Psoas muscle (tissue), 8 donors: ENCODE data around the gene PAAF1. TPM values are rescaled to one million over a fixed set of nuclear protein-coding genes. Genes with fewer than 3 reads are reported as not detected.

ENCODE experiments used
- ATAC-seq, 4 donors: fragments of 200-7000 bp; cut with Tn5 transposase; one replicate each; pipeline ENCODE4 v1.9.1; 2020; ENCODE audit warnings: moderate library complexity in 3 of 4, mild to moderate bottlenecking in 2 of 4
- DNase-seq, 2 donors: peaks; one replicate each; pipeline ENCODE4 v3.0.0-alpha.2; 2020
- H3K27ac ChIP-seq: fragments of 200-600 bp; one replicate; pipeline ENCODE4 v1.8.0; 2022
- H3K27me3 ChIP-seq, 3 donors: fragments of 200-600 bp in 1 of 3; one replicate each; pipeline versions ENCODE4 v1.6.1 to v1.8.0; 2013 to 2022; ENCODE audit warnings: low read length in 2 of 3, mild to moderate bottlenecking in 2 of 3, moderate library complexity in 1 of 3; ENCODE audit not compliant: insufficient read depth in 3 of 3
- H3K36me3 ChIP-seq, 2 donors: fragments of 200-600 bp in 1 of 2; one replicate each; pipeline versions ENCODE4 v1.6.1 to v1.8.0; 2013 to 2022; ENCODE audit warnings: low read depth in 1 of 2, mild to moderate bottlenecking in 1 of 2, moderate library complexity in 1 of 2; ENCODE audit not compliant: insufficient read depth in 1 of 2
- H3K4me1 ChIP-seq: fragments of 200-600 bp; one replicate; pipeline ENCODE4 v1.8.0; 2022
- H3K4me3 ChIP-seq: fragments of 200-600 bp; one replicate; pipeline ENCODE4 v1.8.0; 2022; ENCODE audit warnings: mild to moderate bottlenecking
- H3K9me3 ChIP-seq: fragments of 200-600 bp; one replicate; pipeline ENCODE4 v1.8.0; 2022
- CTCF ChIP-seq: fragments of 200-600 bp; IDR thresholded peaks from one replicate; pipeline ENCODE4 v1.8.0; 2022; ENCODE audit warnings: antibody characterized with exemption
- WGBS, 3 donors: extraction: QIAGEN DNeasy Blood & Tissue Kit; methylation state at CpG; one replicate each; pipeline versions ENCODE4 v1.1.6 to v1.1.7; 2013; 5-methylcytosine and 5-hydroxymethylcytosine counted together
- intact Hi-C, 2 donors: fragments of 100-400 bp; cut with DNase I; formaldehyde crosslinking; loops; one replicate each; pipeline versions ENCODE4 v1.11.0 to v1.14.2; 2022
- polyA plus RNA-seq, 3 donors: library from polyadenylated mRNA; stranded (reverse); fragments of 200-250 nt; gene quantifications; one replicate each; pipeline ENCODE4 v1.2.3, GENCODE V29; 2013
- total RNA-seq, 4 donors: library from RNA; stranded (reverse); fragmentation: NEBNext Ultra II Directional in 2 of 4; extraction: Animal tissue kit (Norgen Biotek cat#: 25700) in 2 of 4; gene quantifications; one replicate each; pipeline versions ENCODE4 v1.2.1 to v1.2.4, GENCODE V29; 2021 to 2023
- donor health status: healthy with polysubstance abuse.
- donor health status: DM: no; HTN: no; CAD: no; lungs with moderate emphysema.
- donor health status: Bipolar disorder and iron deficiency.
- donor health status: healthy.
- donor health status: DM: yes; HTN: yes; CAD: no.
- donor health status: DM: no; HTN: no; CAD: no.
- donor health status: DM: no; HTN: no; CAD: no.
- donor health status: DM: yes; HTN: yes; CAD: no.

Gene PAAF1
- total and polyA plus RNA-seq, 7 donors: 6.6 to 12.0 (median 9.3) TPM

DNA sequence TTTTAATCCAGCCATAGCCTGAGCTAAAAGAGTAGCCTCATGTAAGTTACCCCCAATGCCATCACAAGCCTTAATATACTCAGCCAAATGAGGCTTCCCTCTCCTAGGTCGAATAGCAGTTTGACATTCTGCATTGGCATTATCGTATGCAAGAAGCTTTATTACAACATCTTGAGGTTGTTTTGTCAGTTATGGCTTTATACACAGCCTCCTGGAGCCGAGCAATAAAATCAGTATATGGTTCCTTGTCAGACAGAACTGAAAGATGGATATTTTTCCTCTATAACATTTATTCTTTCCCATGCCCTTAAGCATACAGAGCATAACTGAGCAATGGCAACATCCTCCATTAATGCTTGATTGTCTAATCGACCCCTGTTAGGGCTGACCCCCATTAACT lies 68.6 kb downstream of the PAAF1 start:
- DNase-seq (no peak), ATAC-seq (no peak)
- intact Hi-C loops: no loop called here
- no peaks in the 10 kb centered on the region for H3K27me3 ChIP-seq
- H3K27ac ChIP-seq: no peak overlapping the region
- 75 to 80% (median 77%) methylated on average over 4 of the region's 4 CpGs for WGBS, 3 donors
- H3K9me3 ChIP-seq: no peaks in the 10 kb centered on the region
- no peak overlapping the region for H3K4me3 ChIP-seq
- H3K36me3 ChIP-seq: no peaks in the 10 kb centered on the region
- H3K4me1 ChIP-seq: no peaks in the 10 kb centered on the region
- TF ChIP-seq CTCF: no peak

DNA sequence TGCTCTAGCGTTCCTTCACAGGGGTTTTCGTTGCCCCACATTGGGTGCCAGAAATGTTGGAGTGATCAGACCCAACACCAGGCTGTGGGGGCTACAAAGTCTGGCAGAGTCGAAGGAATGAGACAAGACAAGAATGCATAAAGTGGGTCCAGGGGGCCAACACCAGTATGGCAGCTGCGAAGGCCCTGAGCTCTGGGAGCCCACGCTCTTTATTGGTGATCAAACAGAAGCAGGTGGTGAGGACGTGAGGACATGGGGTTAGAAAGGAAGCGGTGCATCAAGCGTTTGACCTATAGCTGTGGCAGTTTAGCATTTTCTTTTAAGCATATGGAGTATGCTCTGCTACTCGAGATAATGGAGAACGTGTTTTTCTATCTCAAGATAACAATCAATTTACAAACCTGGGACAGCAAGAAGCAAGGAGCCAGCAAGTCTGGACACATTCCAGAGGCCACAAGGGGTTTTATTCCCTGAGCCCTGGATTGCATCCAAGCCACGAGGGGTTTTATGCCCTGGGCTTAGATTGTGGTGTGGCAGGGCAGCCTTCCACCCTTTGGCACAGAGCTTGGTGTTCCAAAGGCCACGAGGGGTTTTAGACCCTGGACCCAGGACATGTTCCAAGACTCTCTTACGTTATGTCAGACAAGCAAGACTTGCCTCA lies 70.1 kb downstream of the PAAF1 start:
- Histone ChIP-seq H3K9me3 (no peaks in the 10 kb centered on the region), H3K27me3 (no peaks in the 10 kb centered on the region), H3K27ac (no peak overlapping the region), H3K4me3 (no peak overlapping the region), H3K4me1 (no peaks in the 10 kb centered on the region), H3K36me3 (no peaks in the 10 kb centered on the region)
- ATAC-seq: no peak
- TF ChIP-seq CTCF: no peak
- DNase-seq: no peak
- 82 to 89% (median 84%) methylated on average over 13 of the region's 13 CpGs for WGBS, 3 donors
- intact Hi-C loops: no loop called here

- no peak overlapping the region for H3K27ac ChIP-seq
- WGBS, 3 donors: 75 to 92% (median 90%) methylated on average over 4 of the region's 4 CpGs
- H3K4me1 ChIP-seq: no peaks in the 10 kb centered on the region
- intact Hi-C loops: no loop called here
- DNase-seq: no peak
- no peak for TF ChIP-seq CTCF
- ATAC-seq: no peak
- no peaks in the 10 kb centered on the region for H3K36me3 ChIP-seq
- no peak overlapping the region for H3K4me3 ChIP-seq
- no peaks in the 10 kb centered on the region for H3K9me3 ChIP-seq
- no peaks in the 10 kb centered on the region for H3K27me3 ChIP-seq
Measured at GRCh38 chr11:73949246-73949645, 72.4 kb downstream of the PAAF1 start.

GRCh38 chr11:73949912-73950311 lies 73.1 kb downstream of the PAAF1 start:
- Histone ChIP-seq H3K9me3 (no peaks in the 10 kb centered on the region), H3K27ac (no peak overlapping the region), H3K36me3 (no peaks in the 10 kb centered on the region), H3K4me3 (no peak overlapping the region), H3K27me3 (no peaks in the 10 kb centered on the region), H3K4me1 (no peaks in the 10 kb centered on the region)
- DNase-seq (no peak), ATAC-seq (no peak)
- WGBS, 3 donors: 84 to 97% (median 94%) methylated on average over 5 of the region's 5 CpGs
- intact Hi-C loops: no loop called here
- TF ChIP-seq CTCF: no peak
